ENCODE data around the gene SBF2. TPM values are rescaled to one million over a fixed set of nuclear protein-coding genes. Genes with fewer than 3 reads are reported as not detected.

The SBF2 gene
- total and polyA plus RNA-seq, 2 donors (not counting 1 experiment from before 2014, with no cell fraction given): 5.6 to 17.7 TPM

GRCh38 chr11:9777066-9777465 is 517.0 kb downstream of the SBF2 start:
- no CpG with 5 or more reads among the region's 2 CpGs for WGBS (ENCODE audit: insufficient coverage)
- Mint-ChIP-seq H3K4me3 (no peak overlapping the region), H3K4me1 (no peaks in the 10 kb centered on the region), H3K27me3 (no peaks in the 10 kb centered on the region), H3K27ac (no peak overlapping the region), H3K9me3 (ENCODE audit: insufficient read depth) (no peaks in the 10 kb centered on the region)
- ATAC-seq (ENCODE audit: low read depth) (no peak), DNase-seq (no peak)
- CTCF ChIA-PET: no interaction called here
- H3K4me2 ChIP-seq (replicated peaks; ENCODE audit: low read depth, low read length, poor library complexity, severe bottlenecking): no peak overlapping the region
- intact Hi-C loops (cut with micrococcal nuclease): no loop called here
- peaks cover 8% of the 10 kb centered on the region for H3K79me2 ChIP-seq (ENCODE audit: control insufficient read depth, insufficient read depth, low read length)
- POLR2A ChIA-PET: no interaction called here
- TF ChIP-seq CTCF (IDR thresholded peaks at IDR 0.05) (no peak), EZH2 (IDR thresholded peaks at IDR 0.05; ENCODE audit: borderline replicate concordance, insufficient read depth, low read depth, low read length, poor library complexity, severe bottlenecking) (no peak)
- peaks cover 0 to 15% of the 10 kb centered on the region in 2 experiments for H3K36me3 ChIP-seq (replicated peaks in 1 of 2; ENCODE audit: control extremely low read depth in 1 of 2, control insufficient read depth in 1 of 2, extremely low read depth in 1 of 2, insufficient read depth in 2 of 2, low read length in 1 of 2)
- no peak overlapping the region for H3K27ac ChIP-seq (ENCODE audit: low read length in 2 of 2)
- H3K4me3 ChIP-seq (ENCODE audit: control extremely low read depth in 1 of 5, extremely low read depth in 1 of 5, insufficient read depth in 1 of 5, low read depth in 2 of 5, low read length in 4 of 5): no peak overlapping the region
- H3K9me3 ChIP-seq (ENCODE audit: control extremely low read depth in 1 of 3, control insufficient read depth in 2 of 3, insufficient read depth in 1 of 3, low read length in 2 of 3): no peaks in the 10 kb centered on the region
- no peak overlapping the region for H3K9ac ChIP-seq (ENCODE audit: low read length)
- no peaks in the 10 kb centered on the region for H3K27me3 ChIP-seq (replicated peaks in 1 of 4; ENCODE audit: control extremely low read depth in 1 of 4, control insufficient read depth in 3 of 4, insufficient read depth in 4 of 4, low read length in 3 of 4)
- H4K20me1 ChIP-seq (ENCODE audit: control insufficient read depth, insufficient read depth, low read length, poor library complexity, severe bottlenecking): no peaks in the 10 kb centered on the region
- H3K4me1 ChIP-seq (ENCODE audit: control insufficient read depth in 2 of 2, insufficient read depth in 2 of 2, low read length in 2 of 2): no peaks in the 10 kb centered on the region
- H2AFZ ChIP-seq (ENCODE audit: insufficient read depth, low read depth, low read length, poor library complexity, severe bottlenecking): no peak overlapping the region

GRCh38 chr11:9776203-9776602 is 517.8 kb downstream of the SBF2 start:
- H3K9me3 ChIP-seq (ENCODE audit: control extremely low read depth in 1 of 3, control insufficient read depth in 2 of 3, insufficient read depth in 1 of 3, low read length in 2 of 3): no peaks in the 10 kb centered on the region
- peaks cover 0 to 13% of the 10 kb centered on the region in 2 experiments for H3K36me3 ChIP-seq (replicated peaks in 1 of 2; ENCODE audit: control extremely low read depth in 1 of 2, control insufficient read depth in 1 of 2, extremely low read depth in 1 of 2, insufficient read depth in 2 of 2, low read length in 1 of 2)
- no peak for DNase-seq
- H3K4me1 Mint-ChIP-seq: no peaks in the 10 kb centered on the region
- TF ChIP-seq CTCF (IDR thresholded peaks at IDR 0.05) (no peak), EZH2 (IDR thresholded peaks at IDR 0.05; ENCODE audit: borderline replicate concordance, insufficient read depth, low read depth, low read length, poor library complexity, severe bottlenecking) (no peak)
- ChIA-PET CTCF (no interaction called here), POLR2A (no interaction called here)
- no peak overlapping the region for H3K4me3 Mint-ChIP-seq
- no peak for ATAC-seq (ENCODE audit: low read depth)
- no peaks in the 10 kb centered on the region for H3K27me3 ChIP-seq (replicated peaks in 1 of 4; ENCODE audit: control extremely low read depth in 1 of 4, control insufficient read depth in 3 of 4, insufficient read depth in 4 of 4, low read length in 3 of 4)
- H3K27ac ChIP-seq (ENCODE audit: low read length in 2 of 2): no peak overlapping the region
- no peaks in the 10 kb centered on the region for H4K20me1 ChIP-seq (ENCODE audit: control insufficient read depth, insufficient read depth, low read length, poor library complexity, severe bottlenecking)
- no peak overlapping the region for H3K9ac ChIP-seq (ENCODE audit: low read length)
- H3K4me1 ChIP-seq (ENCODE audit: control insufficient read depth in 2 of 2, insufficient read depth in 2 of 2, low read length in 2 of 2): no peaks in the 10 kb centered on the region
- no peak overlapping the region for H3K4me3 ChIP-seq (ENCODE audit: control extremely low read depth in 1 of 5, extremely low read depth in 1 of 5, insufficient read depth in 1 of 5, low read depth in 2 of 5, low read length in 4 of 5)
- peaks cover 8% of the 10 kb centered on the region for H3K79me2 ChIP-seq (ENCODE audit: control insufficient read depth, insufficient read depth, low read length)
- H3K9me3 Mint-ChIP-seq (ENCODE audit: insufficient read depth): no peaks in the 10 kb centered on the region
- no peaks in the 10 kb centered on the region for H3K27me3 Mint-ChIP-seq
- H2AFZ ChIP-seq (ENCODE audit: insufficient read depth, low read depth, low read length, poor library complexity, severe bottlenecking): no peak overlapping the region
- intact Hi-C loops (cut with micrococcal nuclease): no loop called here
- WGBS (ENCODE audit: insufficient coverage): no CpG with 5 or more reads among the region's 1 CpG
- H3K4me2 ChIP-seq (replicated peaks; ENCODE audit: low read depth, low read length, poor library complexity, severe bottlenecking): no peak overlapping the region
- H3K27ac Mint-ChIP-seq: no peak overlapping the region

All from B cell (primary cell).